Common myeloid progenitor, CD34-positive (primary cell): ENCODE data around the gene OGFOD1.

Experiments
- CTCF ChIA-PET: fragments of 350-600 bp; sonication (Branson Sonifier 250); formaldehyde crosslinking; loops from one replicate; lab custom pipeline; 2021; ENCODE audit warnings: antibody characterized with exemption; lab: Charles Lee
- POLR2A ChIA-PET: fragments of 350-600 bp; sonication (Branson Sonifier 250); formaldehyde crosslinking; loops from one replicate; lab custom pipeline; 2021; ENCODE audit warnings: antibody characterized with exemption; lab: Charles Lee
- DNase-seq, 3 donors: peaks; one replicate each; pipeline versions ENCODE4 v3.0.0 to v3.0.0-alpha.2; 2013
- H3K27ac ChIP-seq, 2 experiments: 1 replicate in 1 of 2; 2 replicates in 1 of 2; pipeline ENCODE4 v1.7.0; 2013; ENCODE audit warnings: inconsistent platforms in 2 of 2, low read length in 2 of 2, mild to moderate bottlenecking in 2 of 2, low read depth in 1 of 2, moderate library complexity in 1 of 2; ENCODE audit not compliant: severe bottlenecking in 2 of 2, insufficient read depth in 1 of 2, poor library complexity in 1 of 2
- H3K27me3 ChIP-seq, 5 experiments: replicated peaks in 2 of 5; 1 replicate in 3 of 5; 2 replicates in 2 of 5; pipeline versions ENCODE4 v1.6.1 to v1.7.0; 2013; ENCODE audit warnings: low read length in 4 of 5, mild to moderate bottlenecking in 2 of 5, moderate library complexity in 2 of 5, inconsistent platforms in 1 of 5; ENCODE audit not compliant: insufficient read depth in 5 of 5, control insufficient read depth in 4 of 5
- H3K36me3 ChIP-seq, 4 experiments: 1 replicate in 2 of 4; 2 replicates in 2 of 4; pipeline versions ENCODE4 v1.6.1 to v1.7.0; 2013; ENCODE audit warnings: low read length in 3 of 4, control low read depth in 1 of 4, mild to moderate bottlenecking in 1 of 4; ENCODE audit not compliant: control insufficient read depth in 4 of 4, insufficient read depth in 4 of 4
- H3K4me1 ChIP-seq, 4 experiments: 1 replicate in 3 of 4; 2 replicates in 1 of 4; pipeline versions ENCODE4 v1.6.1 to v1.7.1; 2013; ENCODE audit warnings: low read length in 3 of 4, mild to moderate bottlenecking in 3 of 4, control low read depth in 1 of 4, inconsistent platforms in 1 of 4, moderate library complexity in 1 of 4; ENCODE audit not compliant: control insufficient read depth in 4 of 4, insufficient read depth in 4 of 4; ENCODE audit errors: control extremely low read depth in 1 of 4
- H3K4me3 ChIP-seq, 7 experiments: 1 replicate in 4 of 7; 2 replicates in 3 of 7; pipeline versions ENCODE4 v1.5.1 to v1.7.0; 2013; ENCODE audit warnings: mild to moderate bottlenecking in 7 of 7, low read length in 6 of 7, moderate library complexity in 6 of 7, inconsistent platforms in 2 of 7, low read depth in 2 of 7, control low read depth in 1 of 7; ENCODE audit not compliant: insufficient read depth in 4 of 7, control insufficient read depth in 1 of 7; ENCODE audit errors: extremely low read depth in 1 of 7
- H3K9me3 ChIP-seq, 5 experiments: 1 replicate in 4 of 5; 2 replicates in 1 of 5; pipeline versions ENCODE4 v1.6.1 to v1.7.1; 2013; ENCODE audit warnings: low read length in 4 of 5, mild to moderate bottlenecking in 2 of 5, inconsistent platforms in 1 of 5, low read depth in 1 of 5, moderate library complexity in 1 of 5; ENCODE audit not compliant: control insufficient read depth in 4 of 5, insufficient read depth in 2 of 5; ENCODE audit errors: control extremely low read depth in 1 of 5
- WGBS: methylation state at CpG from one replicate; pipeline ENCODE4 v1.1.5; 2013; ENCODE audit not compliant: insufficient coverage; 5-methylcytosine and 5-hydroxymethylcytosine counted together

The OGFOD1 gene

DNA sequence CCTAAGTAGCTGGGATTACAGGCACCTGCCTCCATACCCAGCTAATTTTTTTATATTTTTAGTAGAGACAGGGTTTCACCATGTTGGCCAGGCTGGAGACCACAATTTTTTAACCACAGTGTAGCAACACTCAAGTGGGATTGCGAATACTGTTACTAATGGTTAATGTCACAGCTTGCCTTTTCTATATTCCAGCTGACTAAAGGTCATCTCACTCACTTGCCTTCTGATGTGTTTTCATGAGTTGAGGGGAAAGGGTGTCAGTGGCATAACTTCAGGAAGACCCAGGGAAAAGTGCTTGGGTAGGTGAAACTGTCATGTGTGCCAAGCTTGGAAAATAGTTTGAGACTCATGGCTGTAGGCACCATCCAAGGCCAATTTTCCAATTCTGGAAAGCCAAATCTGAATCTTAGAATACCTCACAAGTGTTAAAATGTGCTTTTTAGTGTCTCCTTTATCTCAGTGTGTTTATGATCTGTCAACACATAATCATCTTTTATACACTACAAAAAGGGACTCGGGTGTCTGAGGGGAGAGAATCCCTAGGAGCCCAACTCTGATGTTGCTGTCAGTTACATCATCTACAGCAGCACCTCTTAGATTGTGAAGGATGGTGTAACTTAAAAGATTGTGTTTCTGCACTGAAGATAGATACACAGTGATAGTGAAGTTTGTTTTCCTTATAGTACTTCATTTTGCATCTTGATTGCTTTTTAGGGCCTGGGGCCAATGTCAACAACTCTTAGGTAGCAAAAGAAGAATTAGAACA lies 27.1 kb downstream of the OGFOD1 start:
- WGBS, result 80% methylated on average over 1 of the region's 2 CpGs
- H3K4me1 ChIP-seq, result no peaks in the 10 kb centered on the region
- H3K36me3 ChIP-seq, result peaks cover 24 to 61% (median 41%) of the 10 kb centered on the region in 4 experiments
- no peaks in the 10 kb centered on the region for H3K27me3 ChIP-seq
- H3K27ac ChIP-seq, result no peak overlapping the region
- DNase-seq, result no peak
- ChIA-PET CTCF (interaction anchor here (2.0 kb wide), 1 partner anchor 11 kb away, joined by 7 read pairs; no protein-coding TSS in a partner anchor), POLR2A (no interaction called here)
- no peaks in the 10 kb centered on the region for H3K9me3 ChIP-seq
- H3K4me3 ChIP-seq, result no peak overlapping the region

DNA sequence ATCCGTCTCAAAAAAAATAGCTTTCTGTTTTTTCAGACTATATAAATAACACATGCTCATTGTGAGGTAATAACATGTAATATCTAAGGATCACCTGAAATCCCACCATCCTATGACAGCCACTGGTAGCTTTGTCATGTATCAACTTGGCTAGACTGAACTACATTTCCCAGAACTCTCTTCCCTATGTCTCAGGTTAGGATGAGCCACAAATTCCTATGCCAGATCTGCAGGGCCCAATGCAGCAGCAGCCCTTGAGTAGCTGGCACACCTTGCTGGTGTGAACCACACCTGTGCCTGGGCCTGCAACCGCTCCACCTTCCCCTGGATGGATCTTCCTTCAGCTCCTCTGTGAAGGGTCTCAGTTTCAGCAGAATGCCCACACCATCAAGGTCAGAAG lies 28.1 kb downstream of the OGFOD1 start:
- ChIA-PET POLR2A (no interaction called here), CTCF (interaction anchor here (2.0 kb wide), 1 partner anchor 9 kb away, joined by 7 read pairs; no protein-coding TSS in a partner anchor)
- WGBS, result 100% methylated on average over 1 of the region's 2 CpGs
- H3K27ac ChIP-seq, result no peak overlapping the region
- no peak overlapping the region for H3K4me3 ChIP-seq
- no peaks in the 10 kb centered on the region for H3K27me3 ChIP-seq
- H3K9me3 ChIP-seq, result no peaks in the 10 kb centered on the region
- H3K4me1 ChIP-seq, result no peaks in the 10 kb centered on the region
- DNase-seq, result no peak
- peaks cover 25 to 61% (median 41%) of the 10 kb centered on the region in 4 experiments for H3K36me3 ChIP-seq

DNA sequence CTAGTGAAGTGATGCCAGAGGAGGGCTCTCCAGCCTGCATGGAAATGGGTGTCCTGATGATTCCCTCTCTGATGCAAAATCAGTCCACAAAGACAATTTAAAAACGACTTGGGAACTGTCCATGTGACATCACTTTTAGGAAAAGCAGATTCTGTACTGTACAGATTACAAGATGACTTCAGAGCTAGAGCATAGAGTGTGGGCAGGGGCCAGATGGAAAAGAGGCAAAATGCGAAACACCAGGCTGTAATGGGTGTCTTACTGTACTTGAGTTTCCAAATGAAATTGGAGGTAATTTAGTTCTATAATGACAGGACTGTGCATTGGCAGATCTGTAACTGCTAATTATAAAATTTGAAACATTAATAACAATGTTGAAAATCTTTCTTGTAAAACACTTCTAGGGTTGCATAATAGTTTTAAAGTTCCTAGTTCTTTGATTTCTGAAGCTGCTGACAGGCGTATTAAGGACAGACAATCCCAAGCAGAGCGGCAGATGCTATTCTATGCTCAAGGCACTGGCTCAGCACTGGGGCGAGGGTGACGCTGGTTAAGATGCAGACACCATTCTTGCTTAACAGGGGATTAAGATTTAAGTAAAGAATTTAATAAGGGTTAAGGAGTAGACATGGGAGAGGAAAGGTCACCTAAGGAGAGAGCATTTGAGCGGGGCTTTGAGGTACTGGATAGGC lies 29.6 kb downstream of the OGFOD1 start:
- Histone ChIP-seq H3K4me3 (no peak overlapping the region), H3K27me3 (no peaks in the 10 kb centered on the region), H3K4me1 (no peaks in the 10 kb centered on the region), H3K36me3 (peaks cover 20 to 57% (median 34%) of the 10 kb centered on the region in 4 experiments), H3K27ac (no peak overlapping the region), H3K9me3 (no peaks in the 10 kb centered on the region)
- ChIA-PET CTCF (interaction anchor here (0.6 kb wide), 1 partner anchor 25 kb away, joined by 3 read pairs; no protein-coding TSS in a partner anchor), POLR2A (no interaction called here)
- 90% methylated on average over 6 of the region's 7 CpGs for WGBS
- no peak for DNase-seq

DNA sequence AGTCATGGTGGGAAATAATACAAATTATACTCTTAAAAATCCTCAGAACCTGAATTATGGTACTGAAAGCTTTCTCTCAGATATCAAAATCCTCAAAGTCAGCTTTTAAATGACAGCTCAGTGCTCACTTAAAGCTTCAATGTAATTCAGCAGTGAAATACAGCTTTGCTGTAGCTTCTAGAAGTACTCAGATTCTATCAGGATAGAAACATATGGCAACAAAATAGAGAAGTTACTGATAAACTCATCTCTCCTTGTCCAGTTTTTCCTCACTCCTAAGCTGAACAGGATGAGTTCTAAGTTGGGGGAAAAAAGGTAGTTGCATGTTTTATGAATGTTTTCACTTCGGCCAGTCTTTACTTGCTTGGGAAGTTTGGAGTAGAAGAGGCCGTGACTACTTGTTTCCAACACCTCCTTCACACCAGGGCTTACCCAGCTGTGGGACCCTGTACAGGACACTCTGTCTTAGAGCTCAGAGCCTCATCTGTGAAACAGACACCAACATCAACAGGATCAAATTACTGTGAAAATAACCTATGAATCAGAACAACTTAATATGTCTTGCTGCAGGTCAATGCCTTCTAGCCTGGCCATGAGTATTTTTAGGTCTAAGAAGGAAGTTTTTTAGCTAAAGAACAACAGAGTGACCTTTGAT lies 30.2 kb downstream of the OGFOD1 start:
- ChIA-PET POLR2A (no interaction called here), CTCF (interaction anchor here (0.6 kb wide), 1 partner anchor 26 kb away, joined by 3 read pairs; no protein-coding TSS in a partner anchor)
- Histone ChIP-seq H3K36me3 (peaks cover 20 to 54% (median 30%) of the 10 kb centered on the region in 4 experiments), H3K4me1 (no peaks in the 10 kb centered on the region), H3K4me3 (no peak overlapping the region), H3K27ac (no peak overlapping the region), H3K9me3 (no peaks in the 10 kb centered on the region), H3K27me3 (no peaks in the 10 kb centered on the region)
- WGBS, result no CpG with 5 or more reads among the region's 2 CpGs
- DNase-seq, result no peak

DNA sequence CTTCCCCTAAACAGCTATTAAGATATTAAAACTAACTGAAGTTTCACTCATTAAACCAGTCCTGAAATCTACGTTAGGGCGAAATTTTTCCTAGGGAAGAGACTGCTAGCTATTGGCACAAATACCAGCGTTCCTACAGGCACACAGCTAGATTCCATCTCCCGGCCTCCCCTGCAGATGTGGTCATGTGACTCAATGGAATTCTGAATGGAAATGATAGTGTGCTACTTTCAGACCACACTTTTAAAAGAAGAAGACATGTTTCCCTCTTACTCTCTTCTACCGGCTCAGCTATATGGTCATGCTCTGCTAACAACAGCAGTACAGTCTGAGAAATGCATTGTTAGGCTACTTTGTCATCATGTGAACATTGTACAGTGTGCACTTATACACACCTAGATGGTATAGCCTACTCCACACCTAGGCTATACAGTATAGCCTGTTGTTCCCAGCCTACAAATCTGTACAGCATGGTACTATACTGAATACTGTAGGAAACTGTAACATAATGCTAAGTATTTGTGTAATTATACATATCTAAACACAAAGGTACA lies 31.4 kb downstream of the OGFOD1 start:
- POLR2A ChIA-PET, result interaction anchor here (0.6 kb wide), 1 partner anchor 443 kb away, joined by 7 read pairs; no protein-coding TSS in a partner anchor
- peaks cover 14 to 48% (median 22%) of the 10 kb centered on the region in 4 experiments for H3K36me3 ChIP-seq

DNA sequence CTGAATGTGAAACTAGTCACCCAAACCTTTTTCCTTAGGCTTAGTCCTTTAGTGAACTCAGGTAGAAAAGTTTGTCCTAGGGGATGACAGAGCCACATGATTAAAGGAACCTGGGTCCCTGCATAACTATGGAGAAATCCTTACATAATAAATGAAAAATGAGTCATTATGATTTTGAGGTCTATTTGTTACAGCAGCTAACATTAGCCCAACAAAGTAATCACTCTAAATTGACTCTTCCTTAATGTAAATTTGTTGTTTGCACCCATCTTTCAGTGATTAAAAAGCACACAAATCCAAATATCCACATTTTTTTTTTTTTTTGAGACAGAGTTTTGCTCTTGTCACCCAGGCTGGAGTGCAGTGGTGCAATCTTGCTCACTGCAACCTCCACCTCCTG lies 32.0 kb downstream of the OGFOD1 start:
- Histone ChIP-seq H3K4me1 (no peaks in the 10 kb centered on the region), H3K27me3 (no peaks in the 10 kb centered on the region), H3K27ac (no peak overlapping the region), H3K9me3 (no peaks in the 10 kb centered on the region), H3K36me3 (peaks cover 12 to 43% (median 19%) of the 10 kb centered on the region in 4 experiments), H3K4me3 (no peak overlapping the region)
- DNase-seq, result no peak
- ChIA-PET POLR2A (interaction anchor here (0.6 kb wide), 1 partner anchor 443 kb away, joined by 7 read pairs; no protein-coding TSS in a partner anchor), CTCF (interaction anchor here (0.7 kb wide), 1 partner anchor 316 kb away, joined by 3 read pairs; no protein-coding TSS in a partner anchor)

More for the DNA sequence above, 31.4 kb downstream of the OGFOD1 start:
- no peaks in the 10 kb centered on the region for H3K4me1 ChIP-seq
- no peak for DNase-seq
- whole genome bisulfite sequencing, result no CpG with 5 or more reads among the region's 5 CpGs
- CTCF ChIA-PET, result interaction anchor here (0.7 kb wide), 1 partner anchor 317 kb away, joined by 3 read pairs; no protein-coding TSS in a partner anchor
- no peaks in the 10 kb centered on the region for H3K27me3 ChIP-seq
- no peak overlapping the region for H3K27ac ChIP-seq
- H3K4me3 ChIP-seq, result no peak overlapping the region
- no peaks in the 10 kb centered on the region for H3K9me3 ChIP-seq
